Erythroblast (primary cell): Measurements from ENCODE around the gene PLPP4.
A peak's percentile ranks its signal among the peaks of the same experiment; 100 is the strongest.

Experiments
- DNase-seq, 2 experiments: peaks; one replicate each; lab custom pipeline; 2025; lab: John Stamatoyannopoulos, UW
- GATA1 ChIP-seq: IDR thresholded peaks from 2 replicates; pipeline ENCODE4 v1.6.1; 2011; ENCODE audit warnings: low read depth, mild to moderate bottlenecking, control low read depth, low read length, moderate library complexity
- POLR2A ChIP-seq: IDR thresholded peaks from 2 replicates; pipeline ENCODE4 v1.6.1; 2011; ENCODE audit warnings: mild to moderate bottlenecking, low read length

The PLPP4 gene

GRCh38 chr10:120508966-120509365 lies 51.9 kb downstream of the PLPP4 start:
- DNase-seq, result no peak
- TF ChIP-seq POLR2A (no peak), GATA1 (no peak)

DNA sequence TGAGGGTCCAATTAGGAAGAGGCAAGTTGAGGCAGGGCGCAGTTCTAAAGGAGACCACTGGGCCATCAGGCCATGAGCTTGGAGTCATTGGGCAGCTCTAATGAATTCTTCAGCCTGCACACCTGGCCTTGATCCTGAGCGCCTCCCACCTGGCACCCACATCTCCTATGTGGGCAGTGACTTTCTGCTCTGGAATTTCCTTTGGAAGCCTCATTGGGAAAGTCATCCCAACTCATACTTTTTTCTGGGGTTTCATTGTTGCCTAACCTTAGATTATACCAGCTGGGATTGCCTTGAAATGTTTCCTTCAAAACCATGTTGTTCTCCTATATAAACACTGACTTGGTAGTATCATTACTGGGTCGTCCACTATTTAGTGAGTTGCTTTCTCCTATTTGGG lies 54.1 kb downstream of the PLPP4 start:
- TF ChIP-seq GATA1 (no peak), POLR2A (no peak)

DNA sequence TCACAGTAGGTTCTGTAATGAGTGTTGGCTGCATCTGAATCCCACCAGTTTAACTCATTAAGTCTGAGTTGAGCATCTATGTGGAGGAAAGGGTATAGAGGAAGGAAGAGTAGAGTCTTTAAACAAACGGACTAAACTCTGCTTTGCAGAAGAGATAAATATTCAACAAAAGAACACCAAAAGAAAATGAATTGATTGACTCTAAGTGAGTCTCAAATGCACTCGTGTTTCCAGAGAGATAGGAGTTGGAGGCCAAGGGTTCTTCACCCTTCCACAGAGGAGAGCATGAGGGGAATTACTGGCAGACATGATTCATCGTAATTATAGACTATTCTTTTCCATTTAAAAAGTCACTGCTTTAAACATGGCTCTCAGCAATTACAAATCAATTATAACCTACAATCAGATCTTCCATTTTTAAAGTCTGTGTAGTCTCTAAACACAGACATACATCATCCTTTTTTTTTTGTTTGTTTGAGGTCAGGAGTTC lies 56.3 kb downstream of the PLPP4 start:
- DNase-seq, result no peak
- TF ChIP-seq POLR2A (no peak), GATA1 (no peak)

More for the DNA sequence above, 54.1 kb downstream of the PLPP4 start:
- no peak for DNase-seq

- DNase-seq, result peak; percentile 57 to 62
- TF ChIP-seq GATA1 (no peak), POLR2A (no peak)
Measured at GRCh38 chr10:120514035-120514620, 57.1 kb downstream of the PLPP4 start.

- no peak for DNase-seq
- no peak for TF ChIP-seq POLR2A
- no peak for TF ChIP-seq GATA1
Measured at GRCh38 chr10:120514959-120515358, 57.9 kb downstream of the PLPP4 start.

DNA sequence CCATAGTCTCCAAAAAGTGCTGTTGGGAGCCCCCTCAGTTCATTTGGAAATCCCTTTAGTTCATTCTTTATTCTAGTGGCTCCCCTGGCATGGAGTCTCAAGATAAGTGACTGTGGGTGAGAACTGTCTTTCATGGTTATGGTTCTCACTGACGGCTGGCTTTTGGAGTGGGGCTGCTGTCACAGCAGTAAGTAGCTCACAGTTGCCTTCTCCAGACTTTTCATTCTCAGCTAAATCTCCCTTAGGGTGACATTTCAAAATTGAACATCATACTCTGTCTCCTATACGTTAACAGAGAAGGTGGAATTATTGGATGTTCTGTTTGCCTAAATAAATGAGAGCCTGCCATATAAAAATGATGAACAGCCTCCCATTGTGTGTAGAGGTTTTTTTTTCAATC lies 58.7 kb downstream of the PLPP4 start:
- DNase-seq, result no peak
- TF ChIP-seq GATA1, result no peak
- TF ChIP-seq POLR2A, result no peak

- DNase-seq, result no peak
- TF ChIP-seq POLR2A (no peak), GATA1 (no peak)
Measured at GRCh38 chr10:120516426-120516825, 59.4 kb downstream of the PLPP4 start.

DNA sequence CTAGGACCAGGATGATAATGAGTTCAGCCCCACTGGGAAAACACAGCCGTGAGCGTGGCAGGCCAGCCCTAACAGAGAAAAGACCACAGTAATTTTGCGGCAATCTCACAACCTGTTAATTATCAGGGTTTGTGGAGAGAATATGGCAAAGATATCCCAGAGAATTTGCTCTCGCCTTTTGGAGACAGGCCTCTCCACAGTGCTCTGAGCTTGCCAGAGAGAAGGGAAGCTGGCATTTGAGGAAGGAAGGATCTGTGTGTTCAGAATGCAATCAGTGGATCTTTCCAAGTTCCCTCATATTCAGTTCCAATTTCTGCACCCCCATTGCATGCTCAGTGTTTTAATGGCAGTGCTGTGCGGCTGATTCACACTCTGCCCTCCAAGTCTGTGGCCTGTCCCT lies 60.2 kb downstream of the PLPP4 start:
- TF ChIP-seq POLR2A, result no peak
- TF ChIP-seq GATA1, result no peak
- no peak for DNase-seq

DNA sequence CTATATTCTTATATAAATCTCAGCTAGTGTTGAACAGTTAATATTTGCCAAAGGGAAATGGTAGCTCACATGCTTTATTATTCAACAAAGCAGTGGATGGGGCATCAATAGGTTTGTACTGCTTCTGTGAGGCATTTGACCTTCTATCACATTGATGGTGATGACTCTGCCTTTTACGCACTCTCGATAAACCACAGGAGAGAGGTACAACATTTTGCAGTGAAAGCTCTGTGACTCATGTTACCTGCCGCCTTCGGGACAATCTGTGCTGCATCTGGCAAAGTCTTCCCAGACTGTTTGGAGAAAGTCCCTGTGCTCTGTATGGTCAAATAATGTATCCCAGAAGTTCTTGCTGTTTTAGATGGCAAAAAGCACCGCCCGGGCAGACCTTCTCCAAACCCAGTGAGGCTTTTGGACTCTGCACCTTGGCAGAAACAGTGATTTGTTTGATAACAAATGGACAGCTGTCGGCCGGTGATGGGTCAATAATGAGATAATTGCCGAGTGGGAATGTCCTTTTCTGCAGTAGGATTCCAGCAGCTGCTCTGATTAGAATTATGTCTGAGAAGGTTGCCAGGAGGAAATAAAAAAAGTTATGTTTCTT lies 61.0 kb downstream of the PLPP4 start:
- DNase-seq, result no peak
- TF ChIP-seq GATA1, result no peak
- TF ChIP-seq POLR2A, result no peak

DNA sequence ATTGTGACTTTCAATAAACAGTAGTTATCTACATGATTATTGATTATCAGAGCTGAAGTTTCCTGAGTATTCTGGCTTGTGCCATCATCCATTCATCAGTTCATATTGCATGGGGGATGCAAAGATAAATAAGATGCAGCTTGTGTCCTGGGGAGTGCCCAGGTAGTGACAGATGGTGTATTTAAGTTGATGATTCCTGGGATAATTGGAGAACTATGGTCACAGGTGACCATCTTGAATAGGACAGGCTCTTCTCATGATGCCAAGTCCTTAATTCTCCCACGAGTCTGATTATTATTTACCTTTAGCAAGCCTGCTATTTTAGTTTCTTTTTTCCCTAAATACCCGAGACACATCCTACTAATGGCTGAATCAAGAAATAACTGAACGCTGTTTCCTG lies 64.9 kb downstream of the PLPP4 start:
- DNase-seq, result no peak
- no peak for TF ChIP-seq GATA1
- TF ChIP-seq POLR2A, result no peak

GRCh38 chr10:120527691-120528090 lies 70.7 kb downstream of the PLPP4 start:
- TF ChIP-seq POLR2A, result no peak
- TF ChIP-seq GATA1, result no peak

DNA sequence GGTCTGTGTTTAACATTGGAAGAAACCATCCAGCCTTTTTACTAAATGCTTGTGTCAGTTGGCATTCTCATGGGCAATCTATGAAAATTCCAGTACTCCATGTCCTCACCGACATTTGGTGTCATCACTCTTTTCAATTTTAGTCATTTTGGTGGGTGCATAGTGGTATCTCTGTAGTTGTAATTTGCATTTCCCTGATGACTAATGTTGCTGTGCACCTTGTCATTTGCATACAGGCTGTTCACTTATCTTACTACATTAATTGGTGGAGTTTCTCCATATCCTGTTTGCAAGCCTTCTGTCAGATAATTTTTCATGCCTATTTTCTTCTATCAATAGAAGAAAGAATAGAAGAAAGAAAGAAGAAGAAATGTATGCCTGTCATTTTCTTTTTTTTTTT lies 73.7 kb downstream of the PLPP4 start:
- no peak for DNase-seq
- TF ChIP-seq GATA1 (no peak), POLR2A (no peak)

More at GRCh38 chr10:120527691-120528090, 70.7 kb downstream of the PLPP4 start:
- no peak for DNase-seq

- no peak for TF ChIP-seq GATA1
- no peak for TF ChIP-seq POLR2A
- no peak for DNase-seq
Measured at GRCh38 chr10:120538091-120538490, 81.1 kb downstream of the PLPP4 start.

DNA sequence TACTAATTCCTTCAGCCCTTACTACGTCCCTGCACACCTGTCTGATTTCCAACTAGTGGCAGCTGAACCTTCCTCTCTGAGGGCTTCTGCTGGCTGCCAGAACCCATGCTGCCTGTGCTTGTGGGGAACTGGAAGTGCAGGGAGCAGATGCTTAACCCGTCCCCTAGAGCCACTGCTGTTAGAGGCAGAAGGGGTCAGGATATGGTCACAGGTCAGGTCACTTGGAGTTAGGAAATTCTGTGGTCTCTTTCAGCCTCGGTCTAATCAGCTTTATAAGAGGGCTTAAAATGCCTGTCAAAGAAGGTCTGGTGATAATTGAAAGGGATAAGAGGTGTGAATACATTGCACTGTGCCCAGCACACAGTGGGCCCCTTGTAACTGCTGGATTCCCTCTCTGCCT lies 82.0 kb downstream of the PLPP4 start:
- DNase-seq, result no peak
- TF ChIP-seq POLR2A (no peak), GATA1 (no peak)

GRCh38 chr10:120540486-120540885 lies 83.5 kb downstream of the PLPP4 start:
- no peak for DNase-seq
- TF ChIP-seq GATA1 (no peak), POLR2A (no peak)

DNA sequence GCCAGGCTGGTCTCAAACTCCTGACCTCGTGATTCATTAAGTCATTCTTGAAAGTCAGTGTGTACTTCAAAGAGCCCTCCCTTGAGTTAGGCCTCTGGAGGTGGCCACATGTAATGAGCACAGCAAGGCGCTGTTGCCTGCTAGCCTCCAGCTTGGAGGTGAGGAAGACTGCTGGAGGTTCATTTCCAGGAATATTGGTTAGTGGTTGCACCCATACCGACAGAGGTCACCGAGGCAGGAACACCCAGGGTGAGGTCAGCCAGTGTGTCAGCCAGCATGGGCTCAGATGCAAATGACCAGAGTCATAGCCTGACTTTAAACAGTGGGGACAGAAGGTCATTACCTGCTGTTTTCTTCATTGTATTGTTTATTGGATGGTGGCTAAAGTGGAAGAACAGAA lies 85.0 kb downstream of the PLPP4 start:
- TF ChIP-seq GATA1 (no peak), POLR2A (no peak)
- DNase-seq, result no peak
